Activated CD4-positive, alpha-beta T cell treated with anti-CD3 and anti-CD28 coated beads for 36 hours (primary cell): ENCODE results near the gene GPC6. TPM values are rescaled to one million over a fixed set of nuclear protein-coding genes. Genes with fewer than 3 reads are reported as not detected.

Source experiments
- ATAC-seq: fragments of 200-7000 bp; cut with Tn5 transposase; one replicate; pipeline ENCODE4 v1.10.0; 2021; ENCODE audit warnings: mild to moderate bottlenecking, moderate library complexity
- CTCF ChIA-PET: fragments of 350-600 bp; sonication (Branson Sonifier 250); formaldehyde crosslinking; loops from one replicate; lab custom pipeline; 2021; ENCODE audit warnings: antibody characterized with exemption; lab: Charles Lee
- POLR2A ChIA-PET: fragments of 350-600 bp; sonication (Branson Sonifier 250); formaldehyde crosslinking; loops from one replicate; lab custom pipeline; 2021; ENCODE audit warnings: antibody characterized with exemption, inconsistent platforms; lab: Charles Lee
- DNase-seq: peaks from one replicate; pipeline ENCODE4 v3.0.0-alpha.2; 2020
- H3K27ac Mint-ChIP-seq: one replicate; pipeline ENCODE4 v1.8.0; 2021; ENCODE audit warnings: mixed read lengths
- H3K27me3 Mint-ChIP-seq: one replicate; pipeline ENCODE4 v1.8.0; 2021; ENCODE audit warnings: mixed read lengths
- H3K36me3 Mint-ChIP-seq: one replicate; pipeline ENCODE4 v1.8.0; 2021; ENCODE audit warnings: low read depth, mixed read lengths
- H3K4me1 Mint-ChIP-seq: one replicate; pipeline ENCODE4 v1.8.0; 2021; ENCODE audit warnings: mixed read lengths
- H3K4me3 Mint-ChIP-seq: one replicate; pipeline ENCODE4 v1.8.0; 2021; ENCODE audit warnings: mild to moderate bottlenecking, moderate library complexity, mixed read lengths
- H3K9me3 Mint-ChIP-seq: one replicate; pipeline ENCODE4 v1.8.0; 2021; ENCODE audit warnings: low read depth, mixed read lengths
- intact Hi-C, 2 experiments: fragments of 100-400 bp; cut with DNase I in 1 of 2; cut with micrococcal nuclease in 1 of 2; formaldehyde crosslinking; loops; one replicate each; pipeline versions ENCODE4 v1.14.2 to v1.15.1; 2022 to 2024; cut with DNase I, micrococcal nuclease
- total RNA-seq, 2 experiments: library from RNA; stranded (reverse); gene quantifications; one replicate each; pipeline ENCODE4 v1.2.3, GENCODE V29; 2021

Gene GPC6
- total RNA-seq, 2 experiments from 2014 or later: not detected

GRCh38 chr13:93982179-93982918 is 755.7 kb downstream of the GPC6 start:
- no peak overlapping the region for H3K4me3 Mint-ChIP-seq
- no peak for ATAC-seq
- CTCF ChIA-PET: no interaction called here
- H3K27ac Mint-ChIP-seq: no peak overlapping the region
- no peak for DNase-seq
- H3K27me3 Mint-ChIP-seq: peaks cover 8% of the 10 kb centered on the region
- H3K9me3 Mint-ChIP-seq: no peaks in the 10 kb centered on the region
- H3K36me3 Mint-ChIP-seq: no peaks in the 10 kb centered on the region
- intact Hi-C loops: no loop called here
- POLR2A ChIA-PET: no interaction called here
- H3K4me1 Mint-ChIP-seq: no peaks in the 10 kb centered on the region

GRCh38 chr13:93984052-93984451 is 757.4 kb downstream of the GPC6 start:
- no peaks in the 10 kb centered on the region for H3K9me3 Mint-ChIP-seq
- H3K27ac Mint-ChIP-seq: no peak overlapping the region
- H3K4me3 Mint-ChIP-seq: no peak overlapping the region
- H3K4me1 Mint-ChIP-seq: no peaks in the 10 kb centered on the region
- H3K36me3 Mint-ChIP-seq: no peaks in the 10 kb centered on the region
- ChIA-PET POLR2A (no interaction called here), CTCF (no interaction called here)
- peaks cover 7% of the 10 kb centered on the region for H3K27me3 Mint-ChIP-seq
- no peak for DNase-seq
- ATAC-seq: no peak
- intact Hi-C loops: no loop called here

- Mint-ChIP-seq H3K27me3 (peaks cover 7% of the 10 kb centered on the region), H3K36me3 (no peaks in the 10 kb centered on the region), H3K9me3 (no peaks in the 10 kb centered on the region), H3K4me3 (no peak overlapping the region), H3K27ac (no peak overlapping the region), H3K4me1 (no peaks in the 10 kb centered on the region)
- intact Hi-C loops: no loop called here
- CTCF ChIA-PET: no interaction called here
- DNase-seq: no peak
- no peak for ATAC-seq
- POLR2A ChIA-PET: no interaction called here
These were observed 758.3 kb downstream of the GPC6 start for GRCh38 chr13:93984876-93985275.

- Mint-ChIP-seq H3K27me3 (peaks cover 2% of the 10 kb centered on the region), H3K9me3 (no peaks in the 10 kb centered on the region)
- no peak for ATAC-seq
These were observed 760.9 kb downstream of the GPC6 start for GRCh38 chr13:93987458-93987857.

GRCh38 chr13:93991569-93991968 is 765.0 kb downstream of the GPC6 start:
- ATAC-seq (no peak), DNase-seq (no peak)
- POLR2A ChIA-PET: no interaction called here
- no peaks in the 10 kb centered on the region for H3K9me3 Mint-ChIP-seq
- H3K27ac Mint-ChIP-seq: no peak overlapping the region
- no peaks in the 10 kb centered on the region for H3K4me1 Mint-ChIP-seq
- intact Hi-C loops: no loop called here
- peaks cover 2% of the 10 kb centered on the region for H3K27me3 Mint-ChIP-seq
- H3K4me3 Mint-ChIP-seq: no peak overlapping the region
- CTCF ChIA-PET: no interaction called here
- H3K36me3 Mint-ChIP-seq: no peaks in the 10 kb centered on the region

More at GRCh38 chr13:93987458-93987857, 760.9 kb downstream of the GPC6 start:
- H3K27ac Mint-ChIP-seq: no peak overlapping the region
- no peak overlapping the region for H3K4me3 Mint-ChIP-seq
- no peaks in the 10 kb centered on the region for H3K36me3 Mint-ChIP-seq
- POLR2A ChIA-PET: no interaction called here
- H3K4me1 Mint-ChIP-seq: no peaks in the 10 kb centered on the region
- no peak for DNase-seq
- CTCF ChIA-PET: no interaction called here
- intact Hi-C loops: no loop called here

- H3K27me3 Mint-ChIP-seq: peaks cover 5% of the 10 kb centered on the region
- no peaks in the 10 kb centered on the region for H3K4me1 Mint-ChIP-seq
- DNase-seq (no peak), ATAC-seq (no peak)
- H3K36me3 Mint-ChIP-seq: no peaks in the 10 kb centered on the region
- H3K4me3 Mint-ChIP-seq: no peak overlapping the region
- no peaks in the 10 kb centered on the region for H3K9me3 Mint-ChIP-seq
- no peak overlapping the region for H3K27ac Mint-ChIP-seq
- CTCF ChIA-PET: no interaction called here
- POLR2A ChIA-PET: no interaction called here
- intact Hi-C loops: no loop called here
These were observed 769.9 kb downstream of the GPC6 start for GRCh38 chr13:93996481-93996880.

GRCh38 chr13:94006296-94006695 is 779.7 kb downstream of the GPC6 start:
- CTCF ChIA-PET: no interaction called here
- DNase-seq (no peak), ATAC-seq (no peak)
- intact Hi-C loops: no loop called here
- Mint-ChIP-seq H3K4me1 (no peaks in the 10 kb centered on the region), H3K27ac (no peak overlapping the region), H3K36me3 (no peaks in the 10 kb centered on the region), H3K4me3 (no peak overlapping the region), H3K9me3 (no peaks in the 10 kb centered on the region), H3K27me3 (peaks cover 8% of the 10 kb centered on the region)
- POLR2A ChIA-PET: no interaction called here

- Mint-ChIP-seq H3K4me1 (no peaks in the 10 kb centered on the region), H3K4me3 (no peak overlapping the region), H3K27me3 (peaks cover 8% of the 10 kb centered on the region), H3K27ac (no peak overlapping the region), H3K36me3 (no peaks in the 10 kb centered on the region), H3K9me3 (no peaks in the 10 kb centered on the region)
- ChIA-PET CTCF (interaction anchor here (0.5 kb wide), 1 partner anchor 50 kb away, joined by 4 read pairs; no protein-coding TSS in a partner anchor), POLR2A (no interaction called here)
- no peak for ATAC-seq
- no peak for DNase-seq
- intact Hi-C loops: no loop called here
These were observed 780.5 kb downstream of the GPC6 start for GRCh38 chr13:94007072-94007471.

GRCh38 chr13:94009701-94010100 is 783.1 kb downstream of the GPC6 start:
- ChIA-PET CTCF (no interaction called here), POLR2A (no interaction called here)
- Mint-ChIP-seq H3K4me1 (no peaks in the 10 kb centered on the region), H3K4me3 (no peak overlapping the region), H3K9me3 (no peaks in the 10 kb centered on the region), H3K27ac (no peak overlapping the region), H3K27me3 (peaks cover 8% of the 10 kb centered on the region), H3K36me3 (no peaks in the 10 kb centered on the region)
- no peak for DNase-seq
- ATAC-seq: no peak
- intact Hi-C loops: no loop called here

GRCh38 chr13:94014461-94014860 is 787.9 kb downstream of the GPC6 start:
- H3K4me1 Mint-ChIP-seq: no peaks in the 10 kb centered on the region
- no peaks in the 10 kb centered on the region for H3K36me3 Mint-ChIP-seq
- H3K27me3 Mint-ChIP-seq: peaks cover 2% of the 10 kb centered on the region
- no peak overlapping the region for H3K27ac Mint-ChIP-seq
- DNase-seq: no peak
- ChIA-PET POLR2A (no interaction called here), CTCF (interaction anchor here (0.6 kb wide), 1 partner anchor 1168 kb away, joined by 3 read pairs; no protein-coding TSS in a partner anchor)
- no peak for ATAC-seq
- intact Hi-C loops: no loop called here
- no peaks in the 10 kb centered on the region for H3K9me3 Mint-ChIP-seq
- H3K4me3 Mint-ChIP-seq: no peak overlapping the region

GRCh38 chr13:94020426-94020825 is 793.8 kb downstream of the GPC6 start:
- no peak for DNase-seq
- CTCF ChIA-PET: no interaction called here
- no peak for ATAC-seq
- no peaks in the 10 kb centered on the region for H3K36me3 Mint-ChIP-seq
- no peaks in the 10 kb centered on the region for H3K9me3 Mint-ChIP-seq
- intact Hi-C loops: no loop called here
- POLR2A ChIA-PET: no interaction called here
- no peak overlapping the region for H3K27ac Mint-ChIP-seq
- H3K4me3 Mint-ChIP-seq: no peak overlapping the region
- H3K27me3 Mint-ChIP-seq: peaks cover 11% of the 10 kb centered on the region
- no peaks in the 10 kb centered on the region for H3K4me1 Mint-ChIP-seq

GRCh38 chr13:94020833-94021232 is 794.2 kb downstream of the GPC6 start:
- no peaks in the 10 kb centered on the region for H3K4me1 Mint-ChIP-seq
- CTCF ChIA-PET: interaction anchor here (0.7 kb wide), 1 partner anchor 303 kb away, joined by 3 read pairs; no protein-coding TSS in a partner anchor

More at GRCh38 chr13:94020833-94021232, 794.2 kb downstream of the GPC6 start:
- H3K9me3 Mint-ChIP-seq: no peaks in the 10 kb centered on the region
- POLR2A ChIA-PET: no interaction called here
- DNase-seq (no peak), ATAC-seq (no peak)
- H3K36me3 Mint-ChIP-seq: no peaks in the 10 kb centered on the region
- H3K27ac Mint-ChIP-seq: no peak overlapping the region
- peaks cover 11% of the 10 kb centered on the region for H3K27me3 Mint-ChIP-seq
- intact Hi-C loops: no loop called here
- H3K4me3 Mint-ChIP-seq: no peak overlapping the region
